ENCODE data around the gene LAMA2. TPM values are rescaled to one million over a fixed set of nuclear protein-coding genes. Genes with fewer than 3 reads are reported as not detected.
A peak's percentile ranks its signal among the peaks of the same experiment; 100 is the strongest.

The LAMA2 gene
- total RNA-seq, 1 donor, result not detected

GRCh38 chr6:129344379-129344778 is 461.4 kb downstream of the LAMA2 start:
- no peak for DNase-seq (ENCODE audit: low read depth in 2 of 3, low spot score in 2 of 3)

GRCh38 chr6:129345890-129346289 is 463.0 kb downstream of the LAMA2 start:
- no peak for DNase-seq (ENCODE audit: low read depth in 2 of 3, low spot score in 2 of 3)

GRCh38 chr6:129346964-129347363 is 464.0 kb downstream of the LAMA2 start:
- DNase-seq (ENCODE audit: low read depth in 2 of 3, low spot score in 2 of 3), result no peak

GRCh38 chr6:129350278-129350677 is 467.3 kb downstream of the LAMA2 start:
- no peak for DNase-seq (ENCODE audit: low read depth in 2 of 3, low spot score in 2 of 3)

- no peak for DNase-seq (ENCODE audit: low read depth in 2 of 3, low spot score in 2 of 3)
Observed at GRCh38 chr6:129351807-129352206, 468.9 kb downstream of the LAMA2 start.

GRCh38 chr6:129353067-129353466 is 470.1 kb downstream of the LAMA2 start:
- DNase-seq (ENCODE audit: low read depth in 2 of 3, low spot score in 2 of 3), result no peak

GRCh38 chr6:129356129-129356528 is 473.2 kb downstream of the LAMA2 start:
- DNase-seq (ENCODE audit: low read depth in 2 of 3, low spot score in 2 of 3), result no peak

- no peak for DNase-seq (ENCODE audit: low read depth in 2 of 3, low spot score in 2 of 3)
Observed at GRCh38 chr6:129359811-129360681, 477.1 kb downstream of the LAMA2 start.

GRCh38 chr6:129360682-129360955 is 477.7 kb downstream of the LAMA2 start:
- no peak for DNase-seq (ENCODE audit: low read depth in 2 of 3, low spot score in 2 of 3)

- no peak for DNase-seq (ENCODE audit: low read depth in 2 of 3, low spot score in 2 of 3)
Observed at GRCh38 chr6:129364037-129364436, 481.1 kb downstream of the LAMA2 start.

- DNase-seq (ENCODE audit: low read depth in 2 of 3, low spot score in 2 of 3), result no peak
Observed at GRCh38 chr6:129364767-129365166, 481.8 kb downstream of the LAMA2 start.

GRCh38 chr6:129368076-129368475 is 485.1 kb downstream of the LAMA2 start:
- DNase-seq (ENCODE audit: low read depth in 2 of 3, low spot score in 2 of 3), result no peak

- no peak for DNase-seq (ENCODE audit: low read depth in 2 of 3, low spot score in 2 of 3)
Observed at GRCh38 chr6:129368970-129369369, 486.0 kb downstream of the LAMA2 start.

- DNase-seq (ENCODE audit: low read depth in 2 of 3, low spot score in 2 of 3), result no peak
Observed at GRCh38 chr6:129369737-129370136, 486.8 kb downstream of the LAMA2 start.

- DNase-seq (ENCODE audit: low read depth in 2 of 3, low spot score in 2 of 3), result peak; percentile 9 to 51 (median 14)
Observed at GRCh38 chr6:129370268-129370916, 487.5 kb downstream of the LAMA2 start.

- DNase-seq (ENCODE audit: low read depth in 2 of 3, low spot score in 2 of 3), result no peak
Observed at GRCh38 chr6:129381885-129382284, 498.9 kb downstream of the LAMA2 start.

- DNase-seq (ENCODE audit: low read depth in 2 of 3, low spot score in 2 of 3), result no peak
Observed at GRCh38 chr6:129382916-129383315, 500.0 kb downstream of the LAMA2 start.

- no peak for DNase-seq (ENCODE audit: low read depth in 2 of 3, low spot score in 2 of 3)
Observed at GRCh38 chr6:129385117-129385516, 502.2 kb downstream of the LAMA2 start.

GRCh38 chr6:129390900-129391299 is 508.0 kb downstream of the LAMA2 start:
- no peak for DNase-seq (ENCODE audit: low read depth in 2 of 3, low spot score in 2 of 3)

- DNase-seq (ENCODE audit: low read depth in 2 of 3, low spot score in 2 of 3), result peak in 2 of 3 donors; percentile 4 to 56
Observed at GRCh38 chr6:129393654-129394053, 510.7 kb downstream of the LAMA2 start.

- DNase-seq (ENCODE audit: low read depth in 2 of 3, low spot score in 2 of 3), result no peak
Observed at GRCh38 chr6:129398764-129399163, 515.8 kb downstream of the LAMA2 start.

GRCh38 chr6:129402244-129402643 is 519.3 kb downstream of the LAMA2 start:
- DNase-seq (ENCODE audit: low read depth in 2 of 3, low spot score in 2 of 3), result no peak

Data from hematopoietic multipotent progenitor cell (in vitro differentiated cells).